ENCODE results near the gene MUC4. TPM values are rescaled to one million over a fixed set of nuclear protein-coding genes. Genes with fewer than 3 reads are reported as not detected.
A peak's percentile ranks its signal among the peaks of the same experiment; 100 is the strongest.

The MUC4 gene
- polyA plus RNA-seq, 4 donors = 0.62 to 2.8 (median 0.82) TPM

DNA sequence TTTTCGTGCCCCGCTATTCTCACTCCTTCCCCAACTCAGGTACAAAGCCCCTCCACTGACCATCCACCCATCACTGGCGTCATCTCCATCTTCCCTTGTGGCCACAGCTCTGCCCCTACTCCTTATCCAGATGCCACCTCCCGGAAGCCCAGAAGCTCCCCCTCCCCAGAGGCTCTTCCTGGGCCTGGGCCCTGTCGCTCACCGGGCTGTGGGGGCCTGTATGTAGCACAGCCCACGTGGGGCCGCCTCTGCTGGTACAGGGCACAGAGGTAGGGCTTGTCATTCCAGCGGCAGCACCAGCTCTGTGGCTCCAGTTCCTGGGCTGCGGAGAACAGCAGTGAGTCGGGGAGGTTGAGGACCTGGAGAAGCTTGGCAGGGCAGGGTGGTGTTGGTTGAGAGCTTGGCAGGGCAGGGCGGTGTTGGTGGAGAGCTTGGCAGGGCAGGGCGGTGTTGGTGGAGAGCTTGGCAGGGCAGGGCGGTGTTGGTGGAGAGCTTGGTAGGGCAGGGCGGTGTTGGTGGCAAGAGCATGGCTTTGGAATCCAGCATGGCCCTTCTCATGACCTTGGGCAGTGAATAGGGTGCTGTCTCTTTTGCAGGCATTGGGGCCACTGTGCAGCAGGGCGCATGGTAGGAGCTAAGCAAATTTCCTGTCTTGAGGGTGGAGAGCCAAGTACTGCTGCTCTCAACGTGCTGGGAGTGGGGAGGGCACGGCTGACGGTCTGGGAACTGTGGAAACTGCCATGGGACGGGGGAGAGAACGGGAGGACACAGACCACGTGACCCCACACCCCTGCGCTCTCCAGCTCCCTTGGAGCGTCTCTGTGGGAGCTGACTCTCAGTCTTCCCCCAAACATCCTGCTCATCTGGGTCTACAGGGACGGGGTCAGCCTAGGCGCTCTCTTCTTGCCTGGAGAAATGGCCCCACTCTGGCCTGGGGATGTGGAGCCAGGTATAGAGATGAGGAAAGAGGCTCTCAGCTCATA is 47.6 kb downstream of the MUC4 start:
- no peak for DNase-seq (ENCODE audit: low read depth in 4 of 4, low spot score in 3 of 4)

DNA sequence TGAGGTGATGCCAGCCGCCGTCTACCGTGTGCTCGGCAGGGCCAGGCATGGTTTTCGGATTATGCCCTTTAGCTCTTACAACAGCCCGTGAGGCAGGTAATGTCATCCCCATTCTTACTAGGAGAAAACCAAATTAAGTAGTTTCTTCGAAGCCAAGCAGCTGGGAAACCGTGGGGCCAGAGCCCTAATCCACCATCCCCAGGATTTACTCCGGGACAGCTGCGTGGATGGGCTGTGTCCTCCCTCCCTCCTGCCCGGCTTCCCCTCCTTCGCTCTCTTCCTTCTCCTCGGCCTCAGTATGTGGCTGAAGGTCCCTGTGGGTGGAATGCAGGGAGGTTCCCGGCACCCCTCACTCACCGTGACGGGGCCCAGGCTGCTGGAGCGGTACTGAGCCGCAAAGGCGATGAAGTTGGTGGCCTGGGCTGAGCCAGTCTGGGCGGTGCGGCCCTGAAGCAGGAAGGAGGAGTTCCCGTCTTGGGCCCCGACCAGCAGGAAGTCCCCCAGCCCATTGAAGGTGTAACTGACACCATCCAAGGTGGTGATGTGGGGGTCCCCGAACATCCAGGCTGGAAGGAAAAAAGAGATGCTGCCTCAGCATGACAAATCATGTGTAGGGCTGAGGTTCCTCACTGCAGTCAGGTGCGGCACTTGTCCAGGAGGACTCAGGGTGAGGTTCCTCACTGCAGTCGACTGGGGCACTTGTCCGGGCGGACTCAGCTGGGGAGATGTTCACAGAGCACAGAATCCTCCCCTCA is 48.5 kb downstream of the MUC4 start:
- no peak for DNase-seq (ENCODE audit: low read depth in 4 of 4, low spot score in 3 of 4)

DNA sequence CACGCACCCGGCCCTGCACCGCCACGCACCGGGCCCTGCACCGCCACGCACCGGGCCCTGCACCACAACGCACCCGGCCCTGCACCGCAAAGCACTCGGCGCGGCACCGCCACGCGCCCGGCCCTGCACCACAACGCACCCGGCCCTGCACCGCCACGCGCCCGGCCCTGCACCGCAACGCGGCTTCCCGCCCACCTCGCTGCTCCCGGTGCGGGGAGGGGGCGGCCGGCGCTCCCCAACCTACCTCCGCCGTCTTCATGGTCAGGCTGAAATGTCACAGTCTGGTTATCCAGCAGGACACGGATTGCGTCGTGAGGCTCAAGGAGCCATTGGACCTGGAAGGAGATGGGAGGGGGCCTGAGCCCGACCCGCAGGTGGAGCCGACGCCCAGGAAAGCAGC is 49.1 kb downstream of the MUC4 start:
- no peak for DNase-seq (ENCODE audit: low read depth in 4 of 4, low spot score in 3 of 4)

DNA sequence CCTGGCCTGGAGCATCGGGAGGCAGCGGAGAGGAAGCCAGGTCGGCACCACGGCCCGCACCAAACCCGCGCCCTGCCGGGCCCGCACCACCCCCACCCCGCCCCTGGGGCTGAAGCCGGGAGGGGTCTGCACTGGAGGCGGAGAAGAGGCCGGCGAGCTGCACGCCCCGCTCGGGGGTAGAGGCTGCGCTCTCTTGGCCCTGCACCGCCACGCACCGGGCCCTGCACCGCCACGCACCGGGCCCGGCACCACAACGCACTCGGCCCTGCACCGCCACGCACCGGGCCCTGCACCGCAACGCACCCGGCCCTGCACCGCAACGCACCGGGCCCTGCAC is 49.5 kb downstream of the MUC4 start:
- no peak for DNase-seq (ENCODE audit: low read depth in 4 of 4, low spot score in 3 of 4)

DNA sequence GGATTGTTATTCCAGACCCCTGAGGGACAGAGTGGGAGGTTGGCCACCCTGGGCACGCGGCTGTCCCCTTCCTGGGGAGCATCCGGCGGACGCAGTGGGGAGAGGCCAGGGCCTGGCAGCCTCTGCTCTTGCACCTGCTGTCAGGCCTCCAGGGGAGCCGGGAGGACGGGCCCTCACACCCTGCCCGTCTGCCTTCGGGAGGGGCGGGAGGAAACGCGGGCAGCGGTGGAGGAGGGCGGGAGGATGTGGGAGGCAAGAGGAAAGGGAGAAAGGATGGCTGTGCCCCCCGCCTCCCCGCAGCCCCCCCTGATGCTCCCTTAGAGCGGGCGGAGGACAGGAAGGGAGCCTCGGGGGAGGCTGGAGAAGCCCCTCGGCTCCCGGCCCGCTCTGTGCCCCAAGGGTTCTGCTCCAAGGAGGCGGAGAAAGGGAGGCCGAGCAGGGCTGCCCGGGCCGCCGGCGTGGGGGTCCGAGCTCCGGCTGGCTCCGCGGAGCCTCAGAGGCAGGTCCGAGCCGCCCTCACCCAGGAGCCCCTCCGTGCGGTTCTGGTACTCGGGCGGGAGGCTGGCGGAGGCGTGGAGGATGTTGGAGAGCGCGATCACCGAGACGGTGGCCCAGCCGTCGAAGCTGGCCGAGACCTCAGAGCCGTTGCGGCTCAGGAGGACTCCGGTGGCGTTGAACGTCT is 50.0 kb downstream of the MUC4 start:
- DNase-seq (ENCODE audit: low read depth in 4 of 4, low spot score in 3 of 4) = no peak

DNA sequence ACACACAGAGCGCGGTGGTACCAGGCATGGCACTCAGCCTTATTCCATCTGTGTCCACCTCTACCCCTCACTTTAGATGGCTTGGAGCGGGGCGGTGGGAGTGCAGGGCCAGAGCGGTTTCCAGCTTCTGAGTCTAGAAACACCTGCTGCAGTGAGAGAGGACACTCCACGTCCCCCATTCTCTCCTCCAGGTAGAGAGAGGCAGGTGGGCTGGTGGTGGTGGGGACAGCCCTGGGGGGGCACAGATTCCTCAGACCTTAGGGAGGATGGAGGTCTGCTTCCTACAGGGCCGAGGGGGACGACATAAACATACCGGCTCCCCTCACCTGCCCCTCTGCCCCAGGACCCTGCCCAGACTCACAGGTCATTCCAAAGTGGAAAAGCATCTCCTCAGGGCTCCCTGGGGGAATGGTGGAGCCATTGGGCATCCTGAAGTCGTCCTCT is 50.6 kb downstream of the MUC4 start:
- DNase-seq (ENCODE audit: low read depth in 4 of 4, low spot score in 3 of 4) = no peak

DNA sequence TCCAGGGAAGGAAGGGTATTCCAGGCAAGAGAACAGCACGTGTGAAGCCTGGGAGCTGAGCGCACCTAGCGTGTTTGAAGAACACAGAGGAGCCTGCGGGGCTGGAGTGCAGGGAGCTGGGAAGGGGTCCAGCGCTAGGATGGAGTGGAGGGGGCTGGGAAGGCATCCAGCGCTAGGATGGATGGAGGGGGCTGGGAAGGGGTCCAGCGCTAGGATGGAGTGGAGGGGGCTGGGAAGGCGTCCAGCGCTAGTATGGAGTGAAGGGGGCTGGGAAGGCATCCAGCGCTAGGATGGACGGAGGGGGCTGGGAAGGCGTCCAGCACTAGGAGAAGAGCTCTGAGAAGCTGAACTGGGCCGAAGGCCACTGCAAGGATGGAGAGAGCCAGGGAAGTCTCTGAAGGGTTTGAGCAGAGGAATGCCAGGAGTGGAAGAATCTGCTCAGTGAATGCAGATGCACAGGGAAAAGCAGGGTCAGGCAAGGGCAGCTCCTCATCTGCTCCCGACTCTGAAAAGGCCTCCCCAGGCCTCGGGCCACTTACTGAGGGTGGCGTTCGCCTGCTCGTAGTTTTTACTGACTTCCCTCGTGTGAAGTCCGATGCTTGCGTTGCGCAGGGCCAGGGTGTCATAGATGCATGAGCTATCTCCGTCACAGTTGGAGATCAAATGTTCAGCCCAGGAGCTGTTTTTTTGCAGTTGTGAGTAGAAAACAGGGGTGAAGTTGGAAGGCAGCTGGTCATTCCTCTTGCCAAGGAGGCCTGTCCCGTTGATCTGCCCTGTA is 51.2 kb downstream of the MUC4 start:
- DNase-seq (ENCODE audit: low read depth in 4 of 4, low spot score in 3 of 4) = peak in 2 of 4 donors; percentile 14 to 22

DNA sequence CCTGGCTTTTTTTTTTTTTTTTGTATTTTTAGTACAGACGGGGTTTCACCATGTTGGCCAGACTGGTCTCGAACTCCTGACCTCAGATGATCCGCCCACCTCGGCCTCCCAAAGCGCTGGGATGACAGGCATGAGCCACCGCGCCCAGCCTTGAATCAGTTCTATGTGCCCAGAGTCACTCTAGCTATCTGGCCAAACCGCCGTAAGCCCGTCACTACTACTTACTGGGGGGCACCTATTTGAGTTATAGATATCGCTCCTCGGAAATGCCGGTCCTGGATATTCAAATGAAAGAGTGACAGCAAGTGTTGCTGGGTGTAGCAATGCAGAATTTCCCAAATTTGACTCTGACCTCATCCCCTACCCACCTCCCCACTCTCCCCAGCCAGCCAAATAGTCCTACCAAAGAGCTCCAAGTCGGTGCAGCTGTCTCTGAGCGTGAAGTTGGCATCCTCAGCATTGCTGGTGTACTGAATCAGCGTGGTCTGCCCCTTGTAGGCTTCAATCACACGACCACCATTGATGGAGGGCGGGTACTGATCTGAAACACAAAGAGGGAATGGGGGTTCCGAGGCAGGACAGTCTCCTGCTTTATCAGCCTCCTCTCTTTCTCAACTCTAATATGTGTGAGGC is 52.9 kb downstream of the MUC4 start:
- no peak for DNase-seq (ENCODE audit: low read depth in 4 of 4, low spot score in 3 of 4)

DNA sequence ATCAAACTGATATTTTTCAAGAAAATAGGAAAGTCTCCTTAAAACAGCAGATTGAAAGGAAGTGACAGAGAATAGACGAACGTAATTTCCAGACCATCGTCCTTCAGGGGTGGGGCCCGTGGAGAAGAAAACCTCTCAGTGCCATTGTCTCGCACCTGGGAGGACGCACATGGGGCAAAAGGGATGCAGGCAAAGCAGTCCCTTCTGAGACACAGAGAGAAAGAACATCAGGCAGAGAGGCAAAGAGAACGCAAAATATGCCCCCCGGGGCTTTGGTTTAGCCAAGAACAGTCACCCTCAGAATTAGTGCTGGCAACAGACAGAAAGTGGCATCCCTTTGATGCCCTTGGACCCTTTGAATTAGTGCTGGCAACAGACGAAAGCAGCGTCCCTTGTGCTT is 53.9 kb downstream of the MUC4 start:
- DNase-seq (ENCODE audit: low read depth in 4 of 4, low spot score in 3 of 4) = no peak

DNA sequence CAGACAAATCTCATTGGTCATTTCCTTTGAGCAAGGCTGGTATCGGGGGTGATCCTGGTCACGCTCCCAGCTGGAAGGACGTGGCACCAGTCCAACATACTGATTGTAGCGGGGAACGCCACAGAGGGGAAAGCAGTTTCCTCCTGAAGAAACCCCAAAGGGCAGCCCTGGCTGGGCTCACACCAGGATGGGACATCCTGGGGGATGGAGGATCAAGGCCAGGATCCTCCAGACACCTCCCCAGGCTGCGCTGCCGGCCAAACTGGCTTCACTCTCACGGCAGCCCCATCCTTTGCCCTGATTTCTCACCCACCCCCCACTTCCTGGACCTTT is 54.3 kb downstream of the MUC4 start:
- DNase-seq (ENCODE audit: low read depth in 4 of 4, low spot score in 3 of 4) = no peak

DNA sequence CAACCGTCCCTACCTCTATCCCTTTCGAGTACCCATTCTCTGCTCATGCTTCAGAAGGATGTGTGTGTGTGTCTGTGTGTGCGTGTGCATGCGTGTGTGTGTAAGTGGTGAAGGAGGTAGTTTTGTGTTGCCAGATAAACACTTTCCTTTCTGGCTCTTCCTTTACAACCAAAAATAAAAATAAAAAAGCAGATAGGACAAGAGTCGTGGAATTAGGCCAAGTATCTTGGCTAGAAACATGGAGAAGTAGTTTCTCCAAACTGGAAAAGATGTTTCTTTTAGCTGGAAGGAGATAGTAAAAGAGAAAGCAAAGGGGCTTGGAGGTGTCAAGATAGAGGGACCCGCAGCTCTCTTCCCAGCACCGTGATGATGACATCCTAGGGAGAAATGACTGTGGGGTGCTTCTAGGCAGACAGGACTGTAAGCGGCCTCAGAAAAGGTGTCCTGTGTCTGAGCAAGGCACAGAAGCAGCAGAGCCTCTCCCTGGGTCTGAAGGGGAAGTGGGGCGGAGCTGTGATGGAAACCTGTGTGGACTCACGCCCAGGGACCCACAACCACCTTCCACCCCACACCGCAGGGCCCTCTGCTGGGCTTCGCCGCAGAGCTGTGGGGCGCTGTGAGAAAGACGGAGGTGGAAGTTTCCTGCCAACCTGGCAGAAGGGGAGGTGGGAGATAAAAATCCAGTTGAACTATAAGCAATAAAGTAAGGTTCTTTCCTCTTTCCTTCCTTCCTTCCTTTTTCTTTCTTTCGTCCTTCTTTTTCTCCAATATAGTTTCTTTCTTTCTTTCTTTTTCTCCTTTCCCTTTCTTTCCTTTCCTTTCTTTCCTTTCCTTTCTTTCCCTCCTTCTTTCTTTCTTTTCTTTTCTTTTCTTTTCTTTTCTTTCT is 55.7 kb downstream of the MUC4 start:
- no peak for DNase-seq (ENCODE audit: low read depth in 4 of 4, low spot score in 3 of 4)

DNA sequence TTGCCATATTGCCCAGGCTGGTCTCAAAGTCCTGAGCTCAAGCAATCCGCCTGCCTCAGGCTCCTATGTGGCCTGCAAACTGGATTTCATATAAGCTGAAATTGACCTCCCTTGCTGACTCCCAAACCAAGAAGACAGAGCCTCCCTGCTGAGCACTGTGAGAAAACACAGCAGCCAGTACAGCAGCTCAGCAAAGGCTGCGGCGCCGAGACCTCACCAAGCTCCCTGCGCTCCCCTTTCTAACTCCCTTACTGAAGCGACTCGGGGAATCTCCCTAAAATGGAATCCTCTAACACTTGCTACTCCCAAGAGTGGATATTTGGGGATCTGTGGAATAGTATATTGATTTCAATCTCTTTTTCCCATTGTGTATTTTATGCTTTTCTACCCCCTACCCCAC is 56.3 kb downstream of the MUC4 start:
- no peak for DNase-seq (ENCODE audit: low read depth in 4 of 4, low spot score in 3 of 4)

DNA sequence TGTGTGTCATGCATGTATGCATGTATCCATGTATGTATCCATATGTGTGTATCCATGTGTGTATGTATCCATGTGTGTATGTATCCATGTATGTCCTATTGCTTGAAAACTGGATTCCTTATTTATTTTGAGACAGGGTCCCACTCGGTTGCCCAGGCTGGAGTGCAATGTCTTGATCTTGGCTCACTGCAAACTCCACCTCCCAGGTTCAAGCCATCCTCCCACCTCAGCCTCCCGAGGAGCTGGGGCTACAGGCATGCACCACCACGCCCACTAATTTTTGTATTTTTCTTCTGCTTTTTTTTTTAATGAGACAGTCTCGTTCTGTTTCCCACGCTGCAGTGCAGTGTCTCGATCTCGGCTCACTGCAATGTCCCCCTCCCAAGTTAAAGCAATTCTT is 56.8 kb downstream of the MUC4 start:
- DNase-seq (ENCODE audit: low read depth in 4 of 4, low spot score in 3 of 4) = no peak

DNA sequence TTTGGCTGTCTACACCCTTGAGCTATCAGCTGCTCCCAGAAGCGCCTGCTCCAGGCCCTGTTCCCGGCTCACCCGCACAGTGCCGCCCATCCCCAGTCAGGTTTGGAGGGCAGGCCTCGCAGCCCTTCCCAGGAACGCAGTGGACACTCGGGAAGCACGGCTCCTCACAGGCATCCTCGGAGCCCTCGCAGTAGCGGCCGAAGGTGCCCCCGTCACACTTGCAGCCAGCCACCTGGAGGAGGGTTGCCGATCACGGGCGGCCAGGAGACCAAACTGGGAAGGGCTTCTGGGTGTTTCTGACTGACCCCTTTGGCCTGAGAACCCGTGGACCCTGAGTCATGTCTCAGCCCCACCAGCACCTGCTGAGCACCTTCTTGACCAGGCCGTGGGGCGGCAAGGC is 57.6 kb downstream of the MUC4 start:
- no peak for DNase-seq (ENCODE audit: low read depth in 4 of 4, low spot score in 3 of 4)

DNA sequence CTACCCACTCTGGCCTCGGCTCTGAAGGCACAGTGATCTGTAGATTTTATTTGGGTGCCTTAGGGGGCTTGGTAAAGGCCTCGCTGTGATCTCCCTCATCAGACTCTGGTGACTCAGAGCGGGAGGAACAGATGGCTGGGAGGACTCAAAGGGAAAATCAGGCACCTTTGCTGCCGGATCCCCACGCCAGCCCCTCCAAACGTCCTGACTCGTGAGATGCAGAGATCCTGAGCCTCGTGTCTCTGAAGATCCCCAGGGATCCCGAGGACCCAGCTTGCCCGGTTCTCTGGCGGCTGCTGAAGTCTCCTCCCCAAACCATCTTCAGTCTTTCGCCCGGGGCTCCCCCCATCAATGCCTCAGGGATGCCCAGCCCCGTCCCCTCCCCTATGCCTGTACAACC is 58.1 kb downstream of the MUC4 start:
- DNase-seq (ENCODE audit: low read depth in 4 of 4, low spot score in 3 of 4) = no peak

DNA sequence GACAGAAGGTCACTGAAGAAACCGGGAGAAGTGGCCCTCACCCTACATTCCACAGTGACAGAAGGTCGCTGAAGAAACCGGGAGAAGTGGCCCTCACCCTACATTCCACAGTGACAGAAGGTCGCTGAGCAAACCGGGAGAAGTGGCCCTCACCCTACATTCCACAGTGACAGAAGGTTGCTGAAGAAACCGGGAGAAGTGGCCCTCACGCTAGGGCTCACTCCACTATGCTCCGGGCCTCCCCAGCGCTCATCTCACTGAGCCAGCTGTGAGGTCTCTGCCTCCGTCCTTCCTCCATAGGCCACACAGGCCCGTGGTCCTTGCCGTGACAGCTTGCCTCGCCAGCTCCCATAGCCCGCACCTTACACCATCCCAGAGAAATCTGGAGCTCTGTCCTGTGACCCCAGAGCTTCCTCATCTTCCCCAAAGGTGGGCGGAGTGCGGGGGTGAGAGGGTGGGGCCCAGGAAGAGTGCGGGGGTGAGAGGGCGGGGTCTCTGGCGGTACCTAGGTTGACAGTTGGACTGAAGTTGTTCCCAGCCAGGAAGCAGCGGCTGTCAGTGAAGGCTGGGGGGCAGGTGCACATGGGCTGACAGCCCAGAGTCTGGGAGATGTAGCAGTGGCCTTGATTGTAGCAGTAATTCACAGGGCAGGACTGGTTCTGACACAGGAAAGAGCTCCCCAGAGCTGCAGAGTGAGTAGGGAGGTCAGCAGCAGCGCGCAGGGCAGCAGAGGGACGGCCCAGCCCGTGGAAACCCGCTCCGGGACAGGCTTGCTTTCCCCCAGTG is 59.0 kb downstream of the MUC4 start:
- no peak for DNase-seq (ENCODE audit: low read depth in 4 of 4, low spot score in 3 of 4)

DNA sequence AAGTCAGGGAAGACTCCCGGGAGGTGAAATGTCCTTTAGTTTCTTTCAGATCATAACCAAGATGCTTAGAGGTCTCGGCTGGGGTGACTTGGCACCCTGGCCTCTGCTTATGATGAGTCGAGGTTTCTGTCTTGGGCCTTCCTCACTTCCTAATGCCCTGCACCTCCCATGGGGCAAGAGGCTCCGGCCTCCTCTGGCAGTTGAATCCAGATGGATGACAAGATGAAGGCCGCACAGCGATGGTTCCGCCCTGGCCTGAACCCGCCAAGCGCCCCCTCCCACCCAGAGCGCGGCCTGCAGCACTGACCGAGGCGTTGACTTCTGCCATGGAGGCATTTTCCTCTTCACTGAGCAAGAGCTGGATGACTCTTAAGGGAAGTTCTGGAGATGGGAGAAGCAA is 59.7 kb downstream of the MUC4 start:
- DNase-seq (ENCODE audit: low read depth in 4 of 4, low spot score in 3 of 4) = no peak

DNA sequence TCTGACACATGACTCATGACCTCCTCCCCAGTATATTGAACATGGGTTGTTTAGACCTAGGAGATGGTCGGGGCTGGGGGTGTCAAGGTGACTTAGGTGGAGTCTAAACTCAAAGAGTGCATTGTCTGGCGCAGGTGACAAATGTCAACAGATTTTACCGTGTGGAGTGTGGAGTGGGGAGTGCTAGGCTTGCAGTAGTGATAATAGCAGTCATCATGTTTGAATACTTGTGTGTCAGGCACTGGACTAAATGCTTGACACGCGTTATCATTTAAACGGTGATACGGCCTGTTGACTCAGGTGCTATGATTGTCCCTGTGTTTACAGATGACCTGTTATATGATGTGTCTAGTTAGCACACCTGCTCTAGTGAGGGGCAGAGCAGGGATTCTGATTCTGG is 60.2 kb downstream of the MUC4 start:
- DNase-seq (ENCODE audit: low read depth in 4 of 4, low spot score in 3 of 4) = no peak

Measured in left renal pelvis (tissue), 4 donors.